HG03095 (cell line): ENCODE results near the gene UBE2E2.

ENCODE experiments used
- ATAC-seq: cut with Tn5 transposase; IDR thresholded peaks from one replicate; pipeline ENCODE4 v1.9.1; 2021; ENCODE audit warnings: moderate library complexity; ENCODE audit not compliant: unreplicated experiment

UBE2E2 gene

DNA sequence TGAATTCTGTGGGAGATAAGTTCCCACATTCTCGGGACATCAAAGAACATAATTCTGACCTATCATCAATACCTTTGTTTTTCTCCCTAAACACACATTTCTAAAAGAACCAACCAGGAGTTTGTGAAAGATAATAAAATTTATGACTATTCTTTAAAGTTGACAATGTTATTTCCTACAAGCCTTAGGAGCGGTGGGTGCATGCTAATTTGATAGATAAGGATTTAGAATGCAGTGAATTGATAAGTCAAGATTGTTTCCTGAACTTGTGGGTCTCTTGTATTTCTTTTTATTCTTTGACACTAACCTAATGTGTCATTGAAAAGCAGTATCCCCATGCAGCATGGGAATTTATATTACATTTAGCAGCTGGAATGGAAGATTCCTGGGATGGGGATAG lies 10.3 kb upstream of the UBE2E2 start:
- no peak for ATAC-seq

- no peak for ATAC-seq
These were observed 9.3 kb upstream of the UBE2E2 start for GRCh38 chr3:23193831-23194230.

GRCh38 chr3:23198801-23199200 lies 4.3 kb upstream of the UBE2E2 start:
- ATAC-seq, result no peak

DNA sequence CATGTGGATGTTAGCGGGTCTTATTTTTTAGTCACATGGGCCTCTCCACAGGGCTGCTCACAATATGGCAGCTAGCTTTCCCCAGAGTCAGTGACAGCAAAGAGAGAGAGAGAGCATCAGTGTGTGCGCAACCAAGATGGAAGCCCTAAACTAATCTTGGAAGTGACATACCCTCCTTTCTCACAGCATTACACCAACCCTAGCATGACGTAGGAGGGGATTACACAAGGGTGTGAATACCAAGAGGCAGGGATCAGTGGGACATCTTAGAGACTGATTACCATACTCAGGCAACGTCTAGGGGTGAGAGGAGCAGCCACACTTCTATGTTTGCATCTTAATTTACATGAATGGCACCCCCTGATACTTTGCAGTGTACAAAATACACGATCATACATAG lies 3.5 kb upstream of the UBE2E2 start:
- no peak for ATAC-seq

- ATAC-seq, result no peak
These were observed 1.8 kb upstream of the UBE2E2 start for GRCh38 chr3:23201154-23201838.

DNA sequence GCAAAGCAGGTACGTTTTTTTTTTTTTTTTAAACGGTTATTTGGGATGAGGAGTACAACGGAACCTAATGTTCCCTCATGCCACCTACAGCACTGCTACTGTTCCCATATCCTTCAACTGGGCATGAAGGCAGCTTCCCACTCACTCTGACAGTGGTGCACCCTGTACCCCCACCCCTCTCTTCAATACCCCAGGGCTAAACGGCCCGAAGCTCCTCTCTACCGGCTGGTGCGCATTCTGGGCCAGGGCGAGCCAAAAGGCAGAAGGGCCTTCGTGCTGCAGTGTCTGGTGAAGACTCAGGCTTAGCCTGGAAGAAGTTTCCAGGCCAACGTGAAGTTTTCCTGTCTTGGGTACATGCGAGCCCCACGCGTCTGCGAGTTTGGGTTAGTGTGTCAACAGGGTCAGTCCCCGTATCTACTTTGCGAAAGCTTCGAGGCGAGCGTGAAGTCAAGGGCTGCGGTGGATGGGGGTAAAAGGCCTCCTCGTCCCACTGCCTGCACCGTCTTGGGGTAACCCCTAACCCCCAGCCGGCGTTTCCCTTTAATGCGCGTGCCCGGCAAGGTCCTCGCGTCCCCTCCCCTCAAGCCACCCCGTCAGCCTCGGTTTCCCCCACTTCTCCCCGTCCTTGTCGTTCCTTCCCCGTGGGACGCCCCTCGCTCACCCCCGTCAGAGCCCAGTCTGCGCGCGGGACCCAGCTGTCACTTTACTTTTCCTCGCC lies 765 bp upstream of the UBE2E2 start:
- ATAC-seq, result peak; percentile 29

GRCh38 chr3:23203708-23204330 lies 692 bp downstream of the UBE2E2 start:
- peak; percentile 21 for ATAC-seq

DNA sequence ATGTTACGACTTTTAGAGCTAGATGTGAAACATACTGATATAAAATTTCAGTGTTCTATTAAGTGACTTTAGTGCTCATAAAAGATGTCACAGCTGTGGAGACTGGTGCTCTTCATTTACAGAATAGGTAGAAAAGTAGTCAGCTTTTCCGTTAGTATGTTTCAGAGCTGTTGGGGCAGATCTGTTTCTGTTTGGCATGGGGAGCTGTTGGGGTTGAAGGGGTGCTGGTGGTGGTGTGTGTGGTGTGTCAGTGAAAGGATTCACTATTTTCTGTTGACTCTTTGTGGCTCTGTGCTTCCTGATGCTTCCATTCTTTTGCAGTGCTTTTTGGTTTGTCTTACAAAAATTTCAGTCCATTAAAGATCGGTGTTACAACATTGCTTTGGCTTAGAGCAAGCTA lies 3.2 kb downstream of the UBE2E2 start:
- ATAC-seq, result no peak

DNA sequence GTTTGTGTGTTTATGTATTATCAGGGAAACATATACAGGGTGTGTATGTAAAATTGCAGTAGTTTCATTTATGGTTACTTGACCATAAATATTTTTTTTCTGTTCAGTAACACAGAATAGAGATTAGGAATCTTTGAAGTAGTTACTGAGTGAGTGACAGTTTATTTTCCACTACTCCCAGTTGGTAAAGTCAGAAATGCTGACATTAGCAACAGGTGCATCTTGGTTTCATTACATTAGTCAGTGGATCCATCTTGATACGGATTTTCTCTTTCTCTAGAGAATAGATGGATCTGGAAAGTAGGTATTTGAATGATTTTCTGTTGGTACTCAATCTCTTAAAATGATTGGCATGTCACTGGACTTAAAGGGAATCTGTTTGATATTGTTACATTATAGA lies 6.0 kb downstream of the UBE2E2 start:
- ATAC-seq, result no peak

DNA sequence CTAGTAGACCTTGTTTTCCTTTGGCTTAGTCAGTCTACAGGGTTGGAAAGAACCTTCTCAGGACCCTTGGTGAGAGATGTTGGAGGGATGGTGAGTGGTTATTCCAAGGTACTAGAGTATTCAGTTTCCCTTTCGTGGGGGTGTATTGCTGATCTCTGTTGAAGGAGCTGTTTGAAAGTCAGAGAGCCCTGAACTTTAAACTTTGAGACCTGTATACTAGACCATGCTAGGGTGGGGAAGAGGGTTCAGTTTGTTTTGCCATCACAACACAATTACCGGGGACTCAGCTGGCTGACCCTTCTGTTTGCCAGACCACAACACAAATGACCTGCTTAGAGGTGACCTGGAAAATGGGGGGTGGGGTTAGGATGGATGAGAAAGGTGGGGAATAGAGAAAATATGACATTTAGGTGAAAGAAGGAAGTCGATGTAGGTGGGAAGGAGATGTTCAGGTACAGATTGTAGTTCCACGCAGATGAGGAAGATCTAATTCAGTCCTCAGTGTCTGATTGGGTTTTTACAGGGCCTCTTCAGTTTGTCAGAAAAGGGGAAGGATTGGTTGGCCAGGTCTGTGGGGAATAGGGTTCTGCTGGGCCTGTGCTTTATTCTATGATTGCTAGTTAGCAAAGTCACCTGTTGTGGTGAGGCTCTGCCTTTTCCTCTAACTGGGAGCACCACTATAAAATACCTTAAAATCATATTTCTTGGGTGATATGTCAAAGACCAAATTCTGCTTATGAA lies 6.8 kb downstream of the UBE2E2 start:
- no peak for ATAC-seq

DNA sequence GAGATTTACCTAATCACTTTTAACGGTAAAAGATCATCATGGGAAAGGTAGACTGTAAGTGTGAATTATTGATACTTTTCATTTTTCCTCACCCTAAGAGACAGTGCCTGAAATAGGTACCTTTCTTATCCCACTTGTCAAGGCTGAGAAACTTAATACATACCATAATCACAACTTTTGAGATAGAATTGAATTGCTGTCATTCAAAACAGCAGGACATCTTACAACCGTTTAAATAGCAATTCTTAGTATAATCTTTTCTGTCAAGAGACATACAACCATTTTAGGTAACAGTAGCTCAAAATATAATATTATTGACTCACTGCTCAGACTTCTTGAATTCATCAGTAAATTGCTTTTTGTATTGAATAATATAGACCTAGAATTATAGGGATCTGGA lies 10.7 kb downstream of the UBE2E2 start:
- ATAC-seq, result no peak

GRCh38 chr3:23217872-23218554 lies 14.9 kb downstream of the UBE2E2 start:
- ATAC-seq, result no peak

GRCh38 chr3:23219117-23219516 lies 16.0 kb downstream of the UBE2E2 start:
- peak; percentile 42 for ATAC-seq

GRCh38 chr3:23219552-23219951 lies 16.4 kb downstream of the UBE2E2 start:
- peak; percentile 52 for ATAC-seq

- no peak for ATAC-seq
These were observed 18.0 kb downstream of the UBE2E2 start for GRCh38 chr3:23221136-23221535.

GRCh38 chr3:23232016-23232415 lies 28.9 kb downstream of the UBE2E2 start:
- no peak for ATAC-seq

- ATAC-seq, result no peak
These were observed 29.7 kb downstream of the UBE2E2 start for GRCh38 chr3:23232854-23233253.

DNA sequence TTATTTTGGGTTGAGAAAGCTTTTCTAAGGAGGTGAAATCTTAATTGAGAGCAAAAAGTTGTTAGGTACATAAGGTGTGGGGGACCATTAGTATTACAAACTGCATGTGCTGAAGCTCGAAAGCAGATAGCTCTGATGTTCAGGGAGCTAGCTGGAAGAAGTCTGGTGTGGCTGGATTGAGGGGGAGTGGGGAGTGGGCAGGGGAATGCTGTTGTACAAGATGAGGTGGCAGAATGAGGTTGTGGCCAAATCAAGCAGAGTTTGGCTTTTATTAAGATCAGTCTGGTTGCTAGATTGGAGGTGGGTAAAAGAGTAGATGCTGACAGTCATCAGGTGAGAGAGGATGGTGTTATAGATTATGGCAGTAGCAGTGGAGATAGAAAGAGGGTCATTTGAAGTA lies 32.1 kb downstream of the UBE2E2 start:
- no peak for ATAC-seq

DNA sequence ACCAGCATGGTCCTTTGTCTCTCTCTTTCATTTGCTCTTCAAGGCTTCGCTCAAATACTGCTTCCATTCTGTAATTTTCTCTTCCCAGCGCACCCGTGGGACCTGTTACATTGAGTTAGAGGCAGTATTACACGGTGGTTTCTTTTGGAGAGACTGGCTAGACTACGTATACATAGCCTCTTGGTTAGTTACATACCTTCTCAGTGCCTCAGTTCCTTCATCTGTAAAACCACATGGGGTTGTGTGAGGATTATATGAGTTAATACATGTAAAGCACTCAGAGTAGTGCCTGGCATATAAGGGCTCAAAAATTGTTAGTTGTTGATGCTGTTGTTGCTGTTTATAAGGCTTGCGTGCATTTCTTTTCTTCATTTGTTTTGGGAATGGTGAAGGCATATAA lies 33.8 kb downstream of the UBE2E2 start:
- no peak for ATAC-seq

DNA sequence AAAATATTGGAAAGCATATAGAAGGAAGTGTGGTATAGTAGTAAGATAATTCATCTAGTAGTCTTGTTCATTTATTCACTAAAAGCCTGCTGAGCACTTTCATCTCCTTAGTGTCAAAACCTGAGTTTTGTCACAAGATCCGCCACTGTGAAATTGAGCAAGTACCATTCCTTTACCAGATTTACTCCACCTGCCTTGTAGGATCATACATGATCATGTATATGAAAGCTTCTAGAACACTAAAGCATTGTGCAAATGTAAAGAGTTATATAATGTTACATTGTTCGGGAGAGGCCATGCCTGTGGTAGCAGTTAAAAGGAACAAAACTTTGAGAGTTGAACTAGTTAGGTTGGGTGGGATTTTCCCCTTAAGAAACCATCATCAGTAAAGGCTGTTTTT lies 35.0 kb downstream of the UBE2E2 start:
- ATAC-seq, result no peak

GRCh38 chr3:23238578-23238977 lies 35.5 kb downstream of the UBE2E2 start:
- ATAC-seq, result no peak
